Fibroblast of the conjunctiva (primary cell): ENCODE data around the gene IMPG1.
"Not testable (repeated sequence)": the region's sequence is repeated elsewhere in the genome, so short reads cannot be mapped to it uniquely, and the experiment has no call there.

Experiments
- DNase-seq: peaks from one replicate; pipeline ENCODE4 v3.0.0-alpha.2; 2010; ENCODE audit warnings: low read depth

IMPG1 gene

GRCh38 chr6:75946146-75946831 is 126.2 kb downstream of the IMPG1 start:
- no peak for DNase-seq

GRCh38 chr6:75943381-75943780 is 129.1 kb downstream of the IMPG1 start:
- DNase-seq, result no peak

- DNase-seq, result no peak
Measured at GRCh38 chr6:75941509-75941908, 131.0 kb downstream of the IMPG1 start.

DNA sequence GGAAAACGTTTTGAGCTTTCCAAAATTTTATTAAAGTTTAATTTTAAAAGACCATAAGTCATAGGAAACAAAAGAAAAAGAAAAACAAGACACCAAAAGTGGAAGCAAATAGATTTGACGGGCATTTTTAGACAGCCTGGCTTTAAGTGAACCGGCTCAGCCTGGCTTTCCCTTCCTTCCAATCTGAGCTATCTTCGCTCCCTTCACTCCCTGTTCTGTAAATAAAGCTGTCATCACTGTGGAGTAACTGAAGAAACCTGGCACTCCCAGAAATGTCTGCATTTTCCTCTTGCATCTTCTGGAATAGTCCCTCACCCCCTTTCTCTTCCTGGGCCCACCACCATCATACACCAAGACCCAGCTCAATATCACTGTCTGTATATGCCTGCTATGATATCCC is 131.9 kb downstream of the IMPG1 start:
- DNase-seq, result no peak

DNA sequence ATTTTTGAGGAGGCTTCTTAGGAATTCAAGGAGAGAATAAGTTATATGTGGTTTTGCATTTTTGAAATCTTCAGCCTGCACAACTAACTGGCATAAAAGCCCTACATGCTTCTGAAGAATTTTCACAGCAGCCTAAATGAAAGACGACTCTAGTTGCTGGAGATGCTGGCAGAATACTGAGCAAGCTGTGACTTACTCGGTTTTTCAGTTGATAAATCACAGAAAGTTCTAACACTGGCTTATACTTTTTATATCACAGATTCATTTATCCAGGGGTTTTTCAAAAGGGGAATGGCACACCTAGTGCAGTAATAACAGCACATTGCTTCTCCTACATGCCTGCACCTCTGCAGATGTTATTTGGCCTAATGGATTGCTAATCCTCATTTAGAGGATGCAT is 134.6 kb downstream of the IMPG1 start:
- DNase-seq, result no peak

DNA sequence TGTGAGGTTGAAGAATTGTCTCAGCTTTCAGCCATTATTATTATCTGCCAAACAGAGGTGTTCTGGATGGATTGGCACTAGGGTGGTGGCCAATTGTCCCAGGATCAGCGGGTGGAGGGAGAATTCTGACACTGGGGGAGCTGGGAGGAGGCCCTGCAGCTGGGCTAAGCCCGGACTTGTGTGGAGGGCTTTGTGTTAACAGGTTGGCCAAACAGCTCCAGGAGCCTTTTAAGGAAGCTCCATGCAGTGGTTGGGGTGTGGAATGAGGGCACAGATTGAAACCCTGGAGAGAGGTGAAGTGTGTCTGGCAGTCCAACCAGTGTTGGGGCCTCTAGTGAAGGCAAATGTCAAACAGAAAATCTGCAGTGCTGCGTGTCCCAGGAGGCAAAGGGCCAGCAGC is 135.8 kb downstream of the IMPG1 start:
- no peak for DNase-seq

DNA sequence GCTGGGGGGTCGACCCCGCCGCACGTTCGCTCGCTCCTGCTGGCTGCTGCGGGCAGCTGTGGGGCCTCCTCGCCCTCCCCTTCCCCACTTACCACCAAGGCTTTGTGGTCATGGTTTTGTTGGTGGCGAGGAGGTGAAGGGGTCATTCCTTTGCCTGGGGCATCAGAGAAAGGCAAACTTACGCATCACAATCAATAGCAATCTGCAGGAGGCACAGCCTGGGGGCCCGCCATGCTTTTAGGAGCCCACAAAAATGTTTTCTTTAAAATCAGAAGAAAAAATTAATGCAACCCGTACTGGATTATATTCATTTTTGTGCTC is 137.0 kb downstream of the IMPG1 start:
- DNase-seq, result no peak

DNA sequence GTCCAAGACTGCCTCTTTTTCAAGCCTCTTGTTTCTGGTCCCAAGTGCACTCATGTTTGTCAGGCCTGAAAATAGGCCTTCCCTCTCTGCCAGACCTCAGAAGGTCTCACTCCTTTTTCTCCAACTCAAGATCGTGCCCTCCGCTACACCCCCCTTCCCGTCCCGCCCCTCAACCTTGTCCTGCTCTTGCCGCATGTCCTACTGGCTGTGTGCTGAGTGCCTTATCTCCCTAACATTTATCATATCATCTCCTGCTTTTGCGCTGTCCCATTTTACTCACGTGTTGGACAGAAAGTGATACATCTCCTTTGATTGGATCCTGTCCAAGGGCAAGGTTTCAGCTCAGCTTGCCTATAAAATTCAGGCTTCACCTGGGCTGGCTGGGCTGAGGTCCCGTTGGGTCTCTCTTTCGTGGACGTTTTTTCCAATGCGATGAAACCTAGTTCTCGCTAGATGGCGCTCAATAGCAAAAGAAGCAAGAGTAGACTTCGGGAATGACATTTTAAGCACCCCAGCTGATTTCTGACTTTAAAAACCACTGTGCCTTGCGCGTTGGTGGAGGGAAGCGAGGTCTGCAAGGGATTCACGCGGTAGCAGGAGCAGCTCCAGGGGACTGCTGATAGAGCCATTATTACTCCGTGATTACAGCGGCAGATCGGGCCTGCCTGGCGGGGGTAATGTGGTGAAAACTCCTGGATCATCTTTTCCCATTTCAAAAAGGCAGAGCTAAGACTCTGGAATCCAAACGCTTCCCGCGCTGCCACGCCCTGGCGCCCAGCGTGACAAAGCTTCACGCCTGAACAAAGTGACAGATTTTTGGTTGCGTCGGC is 137.6 kb downstream of the IMPG1 start:
- peak; percentile 64 for DNase-seq

DNA sequence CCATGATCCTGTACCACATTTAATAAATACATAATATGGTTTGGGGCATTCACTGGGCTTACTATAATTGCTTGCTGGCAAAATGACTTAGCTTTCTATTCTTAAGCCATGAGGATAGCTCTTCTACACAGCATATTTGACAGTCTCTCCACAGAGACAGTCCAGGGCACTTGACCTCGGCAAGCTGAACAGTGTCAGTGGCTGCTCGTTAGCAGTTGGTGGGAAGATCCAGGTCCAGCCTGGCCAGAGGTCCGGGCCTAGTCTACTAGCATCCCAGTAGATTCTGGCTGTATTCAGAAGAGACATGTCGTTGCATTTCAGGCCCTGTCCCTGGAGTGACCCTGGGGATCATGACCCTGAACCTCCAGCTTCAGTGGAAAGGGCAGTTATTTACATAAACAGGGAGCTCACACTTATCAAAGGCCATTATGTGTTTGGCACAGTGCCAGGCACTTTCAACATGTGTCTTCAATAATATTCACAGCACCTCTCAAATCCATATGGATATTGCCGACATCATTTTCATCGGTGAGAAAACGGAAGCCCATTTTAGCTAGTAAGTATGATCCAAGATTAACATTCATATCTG is 139.0 kb downstream of the IMPG1 start:
- no peak for DNase-seq

- DNase-seq, result peak; percentile 3
Measured at GRCh38 chr6:75932067-75932466, 140.4 kb downstream of the IMPG1 start.

GRCh38 chr6:75931011-75931680 is 141.3 kb downstream of the IMPG1 start:
- DNase-seq, result no peak

- DNase-seq, result no peak
Measured at GRCh38 chr6:75926293-75927168, 145.9 kb downstream of the IMPG1 start.

- no peak for DNase-seq
Measured at GRCh38 chr6:75922226-75922625, 150.2 kb downstream of the IMPG1 start.

- DNase-seq, result no peak
Measured at GRCh38 chr6:75913040-75913439, 159.4 kb downstream of the IMPG1 start.

DNA sequence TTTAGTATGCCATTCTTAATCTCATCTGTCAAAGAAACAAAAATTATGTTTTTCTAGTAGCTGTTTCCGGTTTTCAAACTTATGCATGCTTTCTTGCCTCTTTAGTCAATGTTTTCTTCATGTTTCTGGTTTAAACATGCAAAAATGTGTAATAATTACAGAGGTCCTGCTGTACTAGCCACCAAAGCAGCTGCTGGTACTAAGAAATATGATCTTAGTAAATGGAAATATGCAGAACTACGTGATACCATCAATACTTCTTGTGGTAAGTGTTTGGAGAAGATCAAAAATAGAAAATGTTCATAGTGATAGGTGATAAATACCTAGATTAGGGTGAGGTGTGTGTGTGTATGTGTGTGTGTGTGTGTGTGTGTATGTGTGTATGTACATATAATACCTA is 165.0 kb downstream of the IMPG1 start:
- no peak for DNase-seq

DNA sequence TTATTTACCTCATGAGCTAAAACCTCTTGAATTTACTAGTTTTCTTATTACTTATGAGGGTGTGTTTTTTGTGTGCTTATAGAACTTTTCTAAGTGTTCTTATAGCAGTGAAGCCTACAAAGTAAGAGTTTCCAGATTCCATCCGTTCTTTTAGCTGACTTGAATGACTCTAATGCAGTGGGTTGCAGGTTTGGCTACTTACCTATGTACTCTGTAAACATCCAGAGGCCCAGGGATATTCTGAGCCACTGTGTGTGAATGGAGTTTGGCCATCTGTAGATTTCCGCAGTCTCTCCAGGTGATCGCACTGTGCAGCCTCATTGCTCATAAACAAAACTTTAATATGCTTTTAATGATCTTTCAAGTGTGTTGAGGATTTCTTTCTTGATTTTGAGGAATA is 165.6 kb downstream of the IMPG1 start:
- DNase-seq, result no peak

DNA sequence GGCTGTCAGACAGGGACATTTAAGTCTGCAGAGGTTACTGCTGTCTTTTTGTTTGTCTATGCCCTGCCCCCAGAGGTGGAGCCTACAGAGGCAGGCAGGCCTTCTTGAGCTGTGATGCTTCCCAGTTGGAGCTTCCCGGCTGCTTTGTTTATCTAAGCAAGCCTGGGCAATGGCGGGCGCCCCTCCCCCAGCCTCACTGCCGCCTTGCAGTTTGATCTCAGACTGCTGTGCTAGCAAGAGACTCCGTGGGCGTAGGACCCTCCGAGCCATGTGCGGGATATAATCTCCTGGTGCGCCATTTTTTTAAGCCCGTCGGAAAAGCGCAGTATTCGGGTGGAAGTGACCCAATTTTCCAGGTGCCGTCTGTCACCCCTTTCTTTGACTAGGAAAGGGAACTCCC is 167.3 kb downstream of the IMPG1 start:
- not testable (repeated sequence) for DNase-seq

- DNase-seq, result not testable (repeated sequence)
Measured at GRCh38 chr6:75900216-75900615, 172.2 kb downstream of the IMPG1 start.

DNA sequence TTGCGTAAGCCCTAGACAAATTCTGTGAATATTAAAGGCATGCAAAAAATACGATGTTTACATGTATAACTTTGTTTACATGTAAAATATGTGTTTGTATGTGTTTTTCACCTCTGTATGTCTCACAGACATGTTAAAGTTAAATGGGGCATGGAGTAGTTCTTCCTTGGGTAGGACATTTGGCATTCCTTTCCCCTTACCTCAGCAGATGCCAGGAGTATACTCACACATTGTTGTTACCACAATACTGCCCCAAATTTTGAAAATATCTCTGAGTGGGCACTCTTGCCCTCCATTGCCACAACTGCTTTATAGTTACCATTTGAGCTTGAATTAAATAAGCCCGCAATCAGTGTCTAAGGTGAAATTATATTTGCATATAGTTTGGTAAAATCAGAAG is 175.9 kb downstream of the IMPG1 start:
- no peak for DNase-seq

DNA sequence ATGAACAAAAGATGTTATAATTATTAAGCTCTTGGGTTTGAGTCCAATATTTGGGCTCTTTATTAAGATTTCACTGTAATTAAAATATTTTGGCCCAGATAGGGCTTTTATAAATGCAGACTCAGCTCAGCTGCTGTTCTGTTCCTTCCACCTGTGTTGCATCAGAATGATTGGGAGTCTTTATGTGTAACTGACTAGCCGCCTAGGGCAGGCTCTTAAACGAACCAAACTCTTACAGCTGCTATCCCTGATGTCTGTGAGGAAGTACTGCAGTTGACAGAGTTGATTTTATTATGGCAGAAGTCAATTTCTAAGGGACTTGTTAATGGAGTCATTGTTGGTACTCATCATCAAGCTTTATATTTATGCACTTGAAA is 178.7 kb downstream of the IMPG1 start:
- no peak for DNase-seq

GRCh38 chr6:75893058-75893775 is 179.2 kb downstream of the IMPG1 start:
- peak; percentile 76 for DNase-seq
